ENCODE data around the gene SHBG. TPM values are rescaled to one million over a fixed set of nuclear protein-coding genes. Genes with fewer than 3 reads are reported as not detected.

Gene SHBG
- polyA plus RNA-seq, 4 donors: 2.3 to 5.1 (median 4.0) TPM

Other genes starting within 250 kb of the SHBG start
- gene TNK1, start 249.0 kb upstream of the SHBG start, polyA plus RNA-seq (ENCODE audit: insufficient read length in 4 of 4): 1 to 10 TPM in 3 of 4 donors, under 1 TPM in 1; 1.00 to 6.1 (median 5.2) TPM
- 10 to 100 TPM; 30.3 to 48.7 (median 39.6) TPM for gene PLSCR3, start 235.6 kb upstream of the SHBG start, polyA plus RNA-seq (ENCODE audit: insufficient read length in 4 of 4)
- gene TMEM256, start 226.0 kb upstream of the SHBG start, polyA plus RNA-seq (ENCODE audit: insufficient read length in 4 of 4): 10 to 100 TPM; 52.8 to 90.1 (median 80.5) TPM
- gene NLGN2, start 222.3 kb upstream of the SHBG start, polyA plus RNA-seq (ENCODE audit: insufficient read length in 4 of 4): 10 to 100 TPM; 21.4 to 55.8 (median 32.8) TPM
- gene SPEM1, start 209.8 kb upstream of the SHBG start, polyA plus RNA-seq (ENCODE audit: insufficient read length in 4 of 4): not detected
- under 1 TPM in 1 of 4 donors, not detected in 3; 0.18 TPM for gene SPEM2, start 204.5 kb upstream of the SHBG start, polyA plus RNA-seq (ENCODE audit: insufficient read length in 4 of 4)
- not detected for gene SPEM3, start 201.3 kb upstream of the SHBG start, polyA plus RNA-seq (ENCODE audit: insufficient read length in 4 of 4)
- gene TMEM102, start 194.7 kb upstream of the SHBG start, polyA plus RNA-seq (ENCODE audit: insufficient read length in 4 of 4): 1 to 10 TPM; 1.1 to 4.8 (median 3.8) TPM
- gene FGF11, start 190.6 kb upstream of the SHBG start, polyA plus RNA-seq (ENCODE audit: insufficient read length in 4 of 4): 10 to 100 TPM in 1 of 4 donors, 1 to 10 TPM in 3; 5.6 to 17.1 (median 8.5) TPM
- 10 to 100 TPM in 2 of 4 donors, 1 to 10 TPM in 2; 9.0 to 15.1 (median 9.8) TPM for gene CHRNB1, start 185.1 kb upstream of the SHBG start, polyA plus RNA-seq (ENCODE audit: insufficient read length in 4 of 4)
- gene ZBTB4, start 150.5 kb upstream of the SHBG start, polyA plus RNA-seq (ENCODE audit: insufficient read length in 4 of 4): 10 to 100 TPM; 36.1 to 46.1 (median 43.4) TPM
- gene SLC35G6, start 148.7 kb upstream of the SHBG start, polyA plus RNA-seq (ENCODE audit: insufficient read length in 4 of 4): under 1 TPM in 2 of 4 donors, not detected in 2; 0.12 to 0.46 TPM
- gene POLR2A, start 145.8 kb upstream of the SHBG start, polyA plus RNA-seq (ENCODE audit: insufficient read length in 4 of 4): 100 to 1,000 TPM; 105 to 159 (median 123) TPM
- 10 to 100 TPM; 20.3 to 43.5 (median 25.8) TPM for gene TNFSF12, start 81.1 kb upstream of the SHBG start, polyA plus RNA-seq (ENCODE audit: insufficient read length in 4 of 4)
- gene TNFSF13, start 71.4 kb upstream of the SHBG start, polyA plus RNA-seq (ENCODE audit: insufficient read length in 4 of 4): 10 to 100 TPM in 3 of 4 donors, 1 to 10 TPM in 1; 7.1 to 15.7 (median 12.7) TPM
- 10 to 100 TPM; 57.4 to 83.0 (median 73.6) TPM for gene SENP3, start 68.2 kb upstream of the SHBG start, polyA plus RNA-seq (ENCODE audit: insufficient read length in 4 of 4)
- 10 to 100 TPM; 32.3 to 70.7 (median 54.9) TPM for gene CD68, start 50.5 kb upstream of the SHBG start, polyA plus RNA-seq (ENCODE audit: insufficient read length in 4 of 4)
- 100 to 1,000 TPM in 3 of 4 donors, 10 to 100 TPM in 1; 75.1 to 114 (median 112) TPM for gene MPDU1, start 46.3 kb upstream of the SHBG start, polyA plus RNA-seq (ENCODE audit: insufficient read length in 4 of 4)
- 10 to 100 TPM in 1 of 4 donors, 1 to 10 TPM in 3; 2.5 to 10.5 (median 3.6) TPM for gene SOX15, start 40.0 kb upstream of the SHBG start, polyA plus RNA-seq (ENCODE audit: insufficient read length in 4 of 4)
- gene FXR2, start 15.2 kb upstream of the SHBG start, polyA plus RNA-seq (ENCODE audit: insufficient read length in 4 of 4): 10 to 100 TPM; 42.8 to 55.0 (median 45.2) TPM
- 100 to 1,000 TPM in 3 of 4 donors, 10 to 100 TPM in 1; 86.6 to 152 (median 114) TPM for gene SAT2, start 2.3 kb upstream of the SHBG start, polyA plus RNA-seq (ENCODE audit: insufficient read length in 4 of 4)
- gene ATP1B2, start 20.8 kb downstream of the SHBG start, polyA plus RNA-seq (ENCODE audit: insufficient read length in 4 of 4): 10 to 100 TPM; 18.3 to 27.3 (median 20.5) TPM
- 10 to 100 TPM; 45.1 to 75.9 (median 70.2) TPM for gene TP53, start 57.4 kb downstream of the SHBG start, polyA plus RNA-seq (ENCODE audit: insufficient read length in 4 of 4)
- gene WRAP53, start 58.3 kb downstream of the SHBG start, polyA plus RNA-seq (ENCODE audit: insufficient read length in 4 of 4): 10 to 100 TPM in 3 of 4 donors, 1 to 10 TPM in 1; 9.0 to 17.0 (median 12.8) TPM
- 10 to 100 TPM; 19.8 to 32.6 (median 23.4) TPM for gene EFNB3, start 75.1 kb downstream of the SHBG start, polyA plus RNA-seq (ENCODE audit: insufficient read length in 4 of 4)
- gene DNAH2, start 87.6 kb downstream of the SHBG start, polyA plus RNA-seq (ENCODE audit: insufficient read length in 4 of 4): under 1 TPM; 0.29 to 0.49 (median 0.38) TPM
- 10 to 100 TPM; 18.4 to 30.7 (median 23.3) TPM for gene KDM6B, start 204.1 kb downstream of the SHBG start, polyA plus RNA-seq (ENCODE audit: insufficient read length in 4 of 4)
- gene TMEM88, start 224.9 kb downstream of the SHBG start, polyA plus RNA-seq (ENCODE audit: insufficient read length in 4 of 4): 10 to 100 TPM; 13.4 to 26.9 (median 24.7) TPM
- gene NAA38, start 227.4 kb downstream of the SHBG start, polyA plus RNA-seq (ENCODE audit: insufficient read length in 4 of 4): 100 to 1,000 TPM in 1 of 4 donors, 10 to 100 TPM in 3; 60.5 to 133 (median 65.9) TPM
- 10 to 100 TPM; 10.6 to 28.9 (median 24.4) TPM for gene CYB5D1, start 227.9 kb downstream of the SHBG start, polyA plus RNA-seq (ENCODE audit: insufficient read length in 4 of 4)